IMR-90 (cell line): Measurements from ENCODE around the gene CEL. TPM values are rescaled to one million over a fixed set of nuclear protein-coding genes. Genes with fewer than 3 reads are reported as not detected.

Source experiments
- ATAC-seq: fragments of 200-7000 bp; cut with Tn5 transposase; 2 replicates; pipeline ENCODE4 v1.9.1; 2020; ENCODE audit warnings: low read depth, mild to moderate bottlenecking, moderate library complexity
- BruUV-seq: library from RNA; stranded (reverse); fragments of 400-500 nt; replicated peaks from 2 replicates; lab custom pipeline; 2021; lab: Mats Ljungman, UMichigan
- CTCF ChIA-PET: fragments of 300-600 bp; formaldehyde crosslinking; extraction: SDS; loops from one replicate; lab custom pipeline; 2021; ENCODE audit warnings: antibody characterized with exemption; lab: Yijun Ruan, JAX
- POLR2A ChIA-PET: fragments of 300-600 bp; sonication (Branson Sonifier 250); formaldehyde crosslinking; loops from one replicate; lab custom pipeline; 2022; ENCODE audit warnings: antibody characterized with exemption; ENCODE audit not compliant: unreplicated experiment; lab: Charles Lee
- DNase-seq: peaks from one replicate; pipeline ENCODE4 v3.0.0; 2013
- H2AFZ ChIP-seq: replicated peaks from 2 replicates; pipeline ENCODE3; 2013; ENCODE audit warnings: low read length, mild to moderate bottlenecking; ENCODE audit not compliant: poor library complexity
- H2AK5ac ChIP-seq: 2 replicates; pipeline ENCODE4 v1.6.1; 2013; ENCODE audit warnings: low read depth, low read length, inconsistent platforms
- H2AK9ac ChIP-seq: replicated peaks from 2 replicates; pipeline ENCODE3; 2013; ENCODE audit warnings: mild to moderate bottlenecking, low read depth, low read length, moderate library complexity; ENCODE audit not compliant: poor library complexity
- H2BK120ac ChIP-seq: 2 replicates; pipeline ENCODE4 v1.6.1; 2013; ENCODE audit warnings: low read depth, low read length, inconsistent platforms
- H2BK15ac ChIP-seq: 3 replicates; pipeline ENCODE4 v1.6.1; 2013; ENCODE audit warnings: low read depth, low read length, inconsistent platforms
- H2BK20ac ChIP-seq: 2 replicates; pipeline ENCODE4 v1.6.1; 2013; ENCODE audit warnings: low read depth, mild to moderate bottlenecking, inconsistent platforms, low read length, moderate library complexity
- H2BK5ac ChIP-seq: 2 replicates; pipeline ENCODE4 v1.6.1; 2013; ENCODE audit warnings: mild to moderate bottlenecking, low read depth, low read length, inconsistent platforms; ENCODE audit not compliant: poor library complexity, severe bottlenecking
- H3K14ac ChIP-seq: replicated peaks from 2 replicates; pipeline ENCODE4 v1.6.1; 2013; ENCODE audit warnings: low read depth, low read length, inconsistent platforms
- H3K18ac ChIP-seq: 2 replicates; pipeline ENCODE4 v1.6.1; 2013; ENCODE audit warnings: low read depth, low read length, control low read depth
- H3K23ac ChIP-seq: 2 replicates; pipeline ENCODE4 v1.6.1; 2013; ENCODE audit warnings: low read depth, low read length, inconsistent platforms
- H3K27ac ChIP-seq: 2 replicates; pipeline ENCODE4 v1.5.1; 2013; ENCODE audit warnings: mild to moderate bottlenecking, control low read depth, low read length; ENCODE audit not compliant: insufficient read depth
- H3K27me3 ChIP-seq: 2 replicates; pipeline ENCODE4 v1.6.1; 2013; ENCODE audit warnings: low read length; ENCODE audit not compliant: control insufficient read depth, insufficient read depth
- H3K36me3 ChIP-seq: 2 replicates; pipeline ENCODE4 v1.6.1; 2013; ENCODE audit warnings: low read length, mixed read lengths; ENCODE audit not compliant: control insufficient read depth, insufficient read depth
- H3K4ac ChIP-seq: 2 replicates; pipeline ENCODE4 v1.6.1; 2013; ENCODE audit warnings: low read depth, low read length, inconsistent platforms
- H3K4me1 ChIP-seq: 2 replicates; pipeline ENCODE4 v1.6.1; 2013; ENCODE audit warnings: low read length, mixed read lengths; ENCODE audit not compliant: control insufficient read depth, insufficient read depth
- H3K4me2 ChIP-seq: 2 replicates; pipeline ENCODE4 v1.6.1; 2013; ENCODE audit warnings: low read depth, mild to moderate bottlenecking, control low read depth, low read length, moderate library complexity
- H3K4me3 ChIP-seq: 2 replicates; pipeline ENCODE4 v1.5.1; 2013; ENCODE audit warnings: low read depth, mild to moderate bottlenecking, control low read depth, low read length, moderate library complexity; ENCODE audit not compliant: insufficient read depth
- H3K56ac ChIP-seq: 2 replicates; pipeline ENCODE4 v1.6.1; 2013; ENCODE audit warnings: low read length, inconsistent platforms; ENCODE audit not compliant: insufficient read depth; ENCODE audit errors: extremely low read depth
- H3K79me1 ChIP-seq, 2 experiments: 2 replicates each; pipeline ENCODE4 v1.6.1; 2013; ENCODE audit warnings: low read length in 2 of 2, inconsistent platforms in 1 of 2, low read depth in 1 of 2
- H3K9ac ChIP-seq: 2 replicates; pipeline ENCODE4 v1.6.1; 2013; ENCODE audit warnings: low read depth, low read length, control low read depth
- H3K9me1 ChIP-seq: 2 replicates; pipeline ENCODE4 v1.6.1; 2013; ENCODE audit warnings: low read length, inconsistent platforms; ENCODE audit not compliant: insufficient read depth
- H3K9me3 ChIP-seq: 2 replicates; pipeline ENCODE4 v1.6.1; 2013; ENCODE audit warnings: low read length; ENCODE audit not compliant: control insufficient read depth, insufficient read depth
- H4K20me1 ChIP-seq: 2 replicates; pipeline ENCODE4 v1.6.1; 2013; ENCODE audit warnings: low read length, inconsistent platforms; ENCODE audit not compliant: insufficient read depth
- H4K5ac ChIP-seq: 2 replicates; pipeline ENCODE4 v1.6.1; 2013; ENCODE audit warnings: mild to moderate bottlenecking, low read depth, low read length, control low read depth
- H4K8ac ChIP-seq, 2 experiments: 2 replicates each; pipeline ENCODE4 v1.6.1; 2013; ENCODE audit warnings: low read depth in 2 of 2, low read length in 2 of 2, control low read depth in 1 of 2, inconsistent platforms in 1 of 2
- H4K91ac ChIP-seq: 2 replicates; pipeline ENCODE4 v1.6.1; 2013; ENCODE audit warnings: low read depth, low read length, inconsistent platforms; ENCODE audit not compliant: insufficient read depth
- RCOR1 ChIP-seq: IDR thresholded peaks from 2 replicates; pipeline ENCODE4 v1.6.1; 2012; ENCODE audit warnings: mild to moderate bottlenecking, low read length, improper control_type of control experiment; ENCODE audit not compliant: insufficient replicate concordance
- WGBS, 2 experiments: methylation state at CpG; one replicate each; pipeline versions ENCODE4 v1.1.5 to v1.1.7; 2013; ENCODE audit warnings: missing lambda C conversion rate in 2 of 2; ENCODE audit not compliant: insufficient read length in 1 of 2; ENCODE audit errors: extremely low coverage in 2 of 2; 5-methylcytosine and 5-hydroxymethylcytosine counted together
- dilution Hi-C: fragments of 300-500 bp; cut with HindIII; formaldehyde crosslinking; loops from one replicate; pipeline ENCODE4 v1.14.3; 2018; ENCODE audit warnings: low sequenced_read_pairs; ENCODE audit not compliant: unreplicated experiment
- in situ Hi-C: fragments of 300-500 bp; cut with MboI; formaldehyde crosslinking; loops from 3 replicates; pipeline ENCODE4 v1.14.3; 2019; ENCODE audit warnings: low sequenced_read_pairs, inconsistent platforms, mixed read lengths
- intact Hi-C: fragments of 100-400 bp; cut with micrococcal nuclease; formaldehyde crosslinking; loops from 2 replicates; pipeline ENCODE4 v1.10.0; 2022
- polyA plus RNA-seq, 3 experiments: library from polyadenylated mRNA; depleted of rRNA; stranded (reverse); fragments of >200 nt; gene quantifications; 2 replicates each; pipeline ENCODE4 v1.2.3, GENCODE V29; 2012; ENCODE audit warnings: low replicate concordance in 1 of 3
- total RNA-seq: library from RNA; depleted of rRNA; stranded (reverse); fragments of >200 nt; gene quantifications from 2 replicates; pipeline ENCODE4 v1.2.3, GENCODE V29; 2012

CEL gene
- total and polyA plus RNA-seq, 2 of the 4 experiments (the other 2 are of a cell fraction) = under 0.01 to 0.75 TPM

- no peak overlapping the region for H3K23ac ChIP-seq
- H2BK120ac ChIP-seq = no peak overlapping the region
- no peak overlapping the region for H3K4me2 ChIP-seq
- H2AFZ ChIP-seq = no peak overlapping the region
- H3K9me1 ChIP-seq = no peaks in the 10 kb centered on the region
- peaks cover 34% of the 10 kb centered on the region for H4K20me1 ChIP-seq
- H3K79me1 ChIP-seq = peaks cover 13 to 47% of the 10 kb centered on the region in 2 experiments; a peak in 3 of 4 replicates
- in situ Hi-C loops (loop anchor here (25.0 kb wide), 1 partner anchor 445 kb away; the partner anchor contains the start of gene SLC2A6), intact Hi-C loops (no loop called here), dilution Hi-C loops (no loop called here)
- H3K14ac ChIP-seq = no peak overlapping the region
- no peaks in the 10 kb centered on the region for H3K4me1 ChIP-seq
- H2BK15ac ChIP-seq = no peak overlapping the region
- ATAC-seq (no peak), DNase-seq (no peak)
- no peak overlapping the region for H3K4me3 ChIP-seq
- no peaks in the 10 kb centered on the region for H3K9me3 ChIP-seq
- no peak overlapping the region for H4K91ac ChIP-seq
- no peak overlapping the region for H3K18ac ChIP-seq
- no peak overlapping the region for H3K27ac ChIP-seq
- no peak overlapping the region for H3K4ac ChIP-seq
- no peak overlapping the region for H3K56ac ChIP-seq
- TF ChIP-seq RCOR1 = no peak
- no peak overlapping the region for H3K9ac ChIP-seq
- H2AK9ac ChIP-seq = no peak overlapping the region
- H2BK20ac ChIP-seq = no peak overlapping the region
- ChIA-PET POLR2A (no interaction called here), CTCF (no interaction called here)
- WGBS, 2 experiments = 93% methylated on average over 4 of the region's 8 CpGs; no CpG with 5 or more reads in 1 of the 2 experiments
- no peak overlapping the region for H4K8ac ChIP-seq
- peaks cover 50% of the 10 kb centered on the region for H3K36me3 ChIP-seq
- H4K5ac ChIP-seq = no peak overlapping the region
- no peaks in the 10 kb centered on the region for H3K27me3 ChIP-seq
- H2BK5ac ChIP-seq = no peak overlapping the region
- no peak overlapping the region for H2AK5ac ChIP-seq
- BruUV-seq = no TSS peak
Measured at GRCh38 chr9:133042676-133043075, 19.1 kb upstream of the CEL start.
